NCI-H1436 treated with DMSO at 0.1 percent for 48 hours (cell line): ENCODE measurements around the gene CRABP2.

ENCODE experiments used
- DNase-seq: peaks from one replicate; lab custom pipeline; 2025; lab: John Stamatoyannopoulos, UW

Gene CRABP2

GRCh38 chr1:156742017-156742416 is 36.6 kb upstream of the CRABP2 start:
- DNase-seq: no peak

GRCh38 chr1:156741481-156741983 is 36.1 kb upstream of the CRABP2 start:
- DNase-seq: no peak

DNA sequence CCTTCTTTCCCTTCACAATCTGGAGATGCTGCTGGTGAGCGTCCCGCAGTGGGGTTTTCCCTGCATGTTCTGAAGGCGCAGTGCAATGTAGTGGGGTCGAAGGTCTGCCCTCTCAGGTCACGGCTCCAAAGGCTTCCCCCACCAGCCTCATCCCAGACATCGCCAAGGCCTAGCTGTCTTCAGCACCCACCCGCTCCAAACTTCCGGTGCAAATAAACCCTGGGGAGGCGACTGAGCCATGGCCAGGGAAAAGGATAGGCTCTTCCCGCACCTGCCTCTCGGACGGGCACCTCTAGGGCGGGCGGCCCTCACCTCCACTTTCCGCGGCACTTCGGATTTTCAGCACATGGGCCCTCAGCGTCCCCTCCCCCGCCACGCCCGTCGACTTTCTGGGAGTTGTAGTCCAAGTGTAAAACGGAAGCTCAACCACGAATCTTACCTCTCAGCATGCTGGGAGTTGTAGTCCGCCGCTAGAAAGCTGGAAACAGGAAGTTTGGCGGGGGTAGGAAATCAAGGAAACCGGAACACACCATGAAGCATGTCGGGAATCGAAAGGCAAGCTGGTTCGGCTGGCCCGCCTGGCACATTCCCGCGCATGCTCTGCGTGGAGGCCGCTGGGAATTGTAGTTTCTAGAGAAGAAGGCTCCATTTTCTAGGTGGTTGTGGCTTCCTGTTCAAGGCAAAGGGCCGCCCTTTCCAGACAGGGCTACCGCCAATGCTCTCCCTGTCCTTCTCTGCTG is 35.5 kb upstream of the CRABP2 start, which contains the start of gene MRPL24:
Gene MRPL24, minus strand, starts transcription at position 348 of the 740 bp plus-strand sequence. CDS start 2,384 bp downstream, outside the sequence.
- DNase-seq: peak; percentile 97

GRCh38 chr1:156740237-156740740 is 34.9 kb upstream of the CRABP2 start:
- no peak for DNase-seq

GRCh38 chr1:156738916-156739315 is 33.5 kb upstream of the CRABP2 start:
- no peak for DNase-seq

DNA sequence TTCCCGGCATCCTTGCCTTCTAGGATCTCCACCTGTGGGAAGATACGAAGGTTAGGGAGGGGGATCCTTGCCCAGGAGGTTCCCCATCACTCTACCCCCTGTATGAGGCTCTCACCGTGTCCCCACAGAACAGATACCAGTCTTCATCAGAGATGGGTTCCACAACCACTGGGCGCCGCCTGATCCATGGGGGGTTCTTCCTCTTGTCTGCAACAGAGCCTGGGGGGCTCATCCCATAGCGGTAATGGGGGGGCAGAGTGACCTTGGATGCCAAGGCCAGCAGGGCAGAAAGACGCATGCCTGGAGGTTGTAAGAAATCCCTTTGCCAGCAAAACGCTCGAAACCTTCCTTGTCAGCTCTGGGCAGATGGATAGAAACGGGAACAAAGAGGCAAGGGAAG is 33.0 kb upstream of the CRABP2 start:
- no peak for DNase-seq

- DNase-seq: no peak
Measured at GRCh38 chr1:156733989-156734584, 28.7 kb upstream of the CRABP2 start.

DNA sequence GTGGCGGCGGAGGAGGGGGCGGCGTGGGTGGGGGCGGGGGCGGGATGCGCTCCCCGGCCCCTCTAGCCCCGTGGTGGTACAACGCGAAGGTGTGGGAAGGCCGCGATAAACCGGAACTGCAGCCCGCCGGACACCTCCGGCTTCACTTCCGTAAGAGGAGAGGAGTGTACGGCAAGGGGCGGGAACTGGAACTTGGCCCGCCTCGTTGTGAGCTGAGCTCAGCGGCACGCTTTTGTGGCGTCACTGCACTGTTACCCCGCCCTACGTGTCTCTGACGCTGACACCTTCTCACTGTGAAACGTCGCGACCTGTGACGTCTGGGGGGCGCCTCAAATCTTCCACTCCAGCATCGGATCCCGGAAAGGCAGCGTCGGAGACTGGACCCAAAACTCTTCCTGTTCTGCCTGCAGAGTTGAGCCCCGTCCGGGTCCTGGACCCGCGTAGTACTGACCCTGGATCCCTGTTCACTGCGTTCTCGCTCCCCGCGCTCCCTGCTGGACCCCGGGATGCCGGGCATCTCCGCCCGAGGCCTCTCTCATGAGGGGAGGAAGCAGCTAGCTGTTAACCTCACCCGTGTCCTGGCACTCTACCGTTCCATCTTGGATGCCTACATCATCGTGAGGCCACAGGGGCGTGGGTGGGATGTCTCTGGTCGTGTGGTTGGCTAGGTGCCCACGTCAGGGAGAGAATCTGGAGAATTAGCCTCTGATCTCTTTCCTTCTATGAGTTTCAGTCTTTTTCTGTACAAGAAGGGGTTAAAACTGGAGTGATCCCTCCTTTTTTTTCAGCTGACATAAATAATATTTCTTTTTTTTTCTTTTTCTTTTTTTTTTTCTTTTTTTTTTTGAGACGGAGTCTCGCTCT is 23.4 kb upstream of the CRABP2 start, which contains the start of gene ISG20L2:
Gene ISG20L2, minus strand, starts transcription at position 168 of the 864 bp plus-strand sequence. CDS start 1,114 bp downstream, outside the sequence.
- DNase-seq: peak; percentile 90

DNA sequence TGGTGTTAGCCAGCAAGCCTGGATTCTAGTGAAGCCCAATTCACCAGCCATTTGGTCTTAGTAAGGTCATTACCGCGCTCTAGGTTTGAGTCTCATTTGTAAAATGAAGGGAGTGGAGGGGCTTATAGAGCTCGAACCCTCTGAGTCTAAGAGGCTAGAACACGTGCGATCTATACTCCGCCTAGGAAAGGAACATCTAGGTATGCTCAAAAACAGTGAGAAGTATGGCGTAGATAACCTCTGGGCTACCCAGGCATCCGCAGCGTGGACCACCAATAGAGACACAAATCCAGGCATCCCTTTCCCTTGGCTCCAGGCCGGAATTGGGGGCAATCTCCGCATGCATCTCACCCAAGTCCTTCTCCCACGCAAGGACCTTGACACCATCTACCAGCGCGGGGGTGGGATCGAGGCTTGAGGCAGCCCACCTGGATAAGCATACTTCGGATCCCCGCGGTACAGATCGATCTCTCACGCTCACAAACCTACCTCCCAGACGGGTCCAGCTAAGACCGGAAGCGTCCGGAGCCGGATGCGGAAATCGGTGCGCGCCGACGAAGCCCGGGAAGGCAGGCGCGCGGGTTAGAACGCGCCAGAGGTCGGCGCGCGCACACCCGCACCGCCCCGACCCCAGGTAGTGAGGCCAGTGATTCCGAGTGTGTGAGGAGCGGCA is 22.7 kb upstream of the CRABP2 start, which contains the start of gene METTL25B:
Gene METTL25B, plus strand, starts transcription at position 544 of the 673 bp plus-strand sequence. CDS start 636 bp downstream, outside the sequence.
- no peak for DNase-seq

GRCh38 chr1:156727492-156727891 is 22.1 kb upstream of the CRABP2 start:
- DNase-seq: no peak

DNA sequence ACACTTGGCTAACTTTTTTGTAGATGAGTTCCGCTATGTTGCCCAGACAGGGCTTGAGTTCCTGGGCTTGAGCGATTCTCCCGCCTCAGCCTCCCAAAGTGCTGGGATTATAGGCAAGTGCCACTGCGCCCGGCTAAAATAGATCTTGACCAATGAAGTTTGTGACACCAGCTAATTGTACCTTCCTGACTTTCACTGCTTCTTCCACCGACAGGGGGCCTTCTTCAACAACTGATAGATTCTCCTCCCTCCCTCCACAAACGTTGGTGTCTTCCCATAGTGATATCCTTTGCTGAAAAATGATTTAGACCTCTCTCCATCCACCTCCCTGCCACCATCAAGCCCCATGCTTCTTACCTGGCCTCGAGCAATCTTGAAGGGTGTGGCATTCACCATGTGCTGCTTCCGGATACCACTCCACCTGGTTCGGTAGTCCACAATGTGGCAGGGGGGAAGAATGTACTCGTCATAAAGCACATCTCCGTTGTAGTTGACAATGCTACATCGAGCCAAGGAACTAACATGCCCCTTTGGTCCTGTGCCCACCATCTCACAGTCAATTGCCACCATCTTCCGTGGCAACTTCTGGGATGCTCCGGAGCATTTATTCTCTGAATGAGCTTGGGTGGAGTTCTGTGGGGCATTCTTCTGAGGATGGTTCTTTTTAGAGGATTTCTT is 21.3 kb upstream of the CRABP2 start:
- no peak for DNase-seq

GRCh38 chr1:156725683-156726280 is 20.4 kb upstream of the CRABP2 start:
- DNase-seq: no peak

DNA sequence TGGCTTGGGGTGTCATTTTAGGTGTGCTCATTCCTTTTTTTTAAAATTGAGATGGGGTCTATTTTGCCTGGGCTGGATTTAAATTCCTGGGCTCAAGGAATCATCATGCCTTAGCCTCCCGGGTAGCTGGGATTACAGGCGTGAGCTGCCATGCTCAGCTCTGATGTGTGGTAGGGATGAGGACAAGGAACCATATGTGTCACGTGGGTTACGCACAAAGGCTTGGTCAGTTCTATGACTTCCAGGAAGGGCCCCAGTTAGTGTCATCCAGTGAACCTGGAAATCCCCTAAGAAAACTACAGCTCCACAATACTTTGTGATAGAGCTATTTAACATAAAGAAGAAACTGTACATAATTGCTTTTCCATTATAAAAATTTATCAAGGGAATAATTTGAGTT is 16.2 kb upstream of the CRABP2 start:
- no peak for DNase-seq

GRCh38 chr1:156721131-156721530 is 15.7 kb upstream of the CRABP2 start:
- no peak for DNase-seq

GRCh38 chr1:156717351-156717750 is 12.0 kb upstream of the CRABP2 start:
- no peak for DNase-seq

DNA sequence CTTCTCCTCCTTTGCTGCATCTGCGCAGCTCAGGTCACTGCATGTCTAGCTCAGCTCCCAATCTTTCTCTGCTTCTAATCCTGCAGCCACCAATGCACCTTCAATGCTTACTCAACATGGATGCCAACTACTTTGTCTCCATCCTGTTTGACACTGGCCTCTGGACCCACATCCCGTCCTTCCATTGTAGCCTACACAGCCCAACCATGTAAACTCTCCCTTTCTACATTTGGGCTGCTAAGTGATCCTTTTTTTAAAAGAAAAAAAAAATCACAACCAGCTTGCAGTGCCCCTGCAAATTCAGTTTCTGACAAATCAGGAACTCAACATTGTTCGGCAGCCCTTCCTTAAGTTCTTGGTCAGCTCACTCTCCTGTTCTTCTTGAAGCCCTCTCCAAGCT is 9.4 kb upstream of the CRABP2 start:
- no peak for DNase-seq

DNA sequence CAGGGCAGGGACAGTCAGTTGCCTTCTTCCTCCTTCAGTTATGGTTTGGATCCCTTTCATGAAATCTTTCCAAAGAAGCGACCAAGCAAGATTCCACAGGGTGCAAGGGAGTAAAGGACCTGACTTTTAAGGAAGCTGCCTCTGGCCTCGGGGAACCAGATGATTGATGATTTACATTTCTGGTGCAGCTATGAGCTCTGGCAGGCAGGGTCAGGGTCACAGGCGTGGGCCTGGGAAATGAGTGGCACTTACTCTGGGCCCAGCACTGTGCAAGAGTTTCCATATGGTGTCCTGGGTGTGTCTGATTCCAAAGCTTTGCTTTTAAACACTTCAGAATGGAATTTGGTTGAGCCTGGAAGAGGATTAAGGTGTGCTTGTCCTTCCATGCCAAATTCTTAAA is 7.2 kb upstream of the CRABP2 start:
- DNase-seq: no peak

DNA sequence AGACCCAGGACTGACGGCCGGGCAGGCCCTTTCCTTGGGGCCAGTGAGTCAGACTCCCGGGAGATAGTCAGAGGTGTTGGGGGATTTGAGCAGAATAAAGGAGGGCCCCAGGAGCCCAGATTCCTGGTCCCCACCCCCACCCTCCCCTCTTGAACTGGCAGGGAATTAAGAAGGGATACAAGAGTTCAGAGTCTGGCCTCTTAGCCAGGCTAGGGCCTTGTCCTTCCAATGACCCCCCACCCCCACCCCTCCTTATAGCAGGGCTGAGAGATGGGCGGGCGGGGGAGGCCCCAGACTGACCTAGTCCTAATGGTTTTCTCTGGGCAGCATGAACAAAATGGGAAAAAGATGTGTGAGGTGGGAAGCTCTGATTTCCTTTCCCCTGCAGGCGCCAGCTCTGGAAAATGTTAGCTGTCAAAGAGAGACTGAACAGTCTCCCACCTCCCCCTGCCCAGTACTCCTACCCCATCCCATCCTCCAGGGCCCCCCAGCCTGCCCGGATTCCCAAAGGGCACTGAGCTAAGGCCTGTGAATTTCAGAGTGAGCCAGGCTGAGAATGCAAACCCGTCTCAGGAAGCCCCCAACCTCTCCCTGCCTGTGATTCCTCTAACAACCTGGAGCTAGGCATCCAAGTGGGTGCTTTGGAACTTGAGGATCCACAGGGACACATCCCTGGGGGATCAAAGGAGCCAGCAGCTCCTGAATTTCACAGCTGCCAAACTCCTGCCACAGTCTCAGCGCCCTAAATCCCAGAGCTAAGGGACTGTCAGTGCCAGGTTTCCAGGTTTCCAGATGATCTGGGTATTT is 5.8 kb upstream of the CRABP2 start:
- no peak for DNase-seq

DNA sequence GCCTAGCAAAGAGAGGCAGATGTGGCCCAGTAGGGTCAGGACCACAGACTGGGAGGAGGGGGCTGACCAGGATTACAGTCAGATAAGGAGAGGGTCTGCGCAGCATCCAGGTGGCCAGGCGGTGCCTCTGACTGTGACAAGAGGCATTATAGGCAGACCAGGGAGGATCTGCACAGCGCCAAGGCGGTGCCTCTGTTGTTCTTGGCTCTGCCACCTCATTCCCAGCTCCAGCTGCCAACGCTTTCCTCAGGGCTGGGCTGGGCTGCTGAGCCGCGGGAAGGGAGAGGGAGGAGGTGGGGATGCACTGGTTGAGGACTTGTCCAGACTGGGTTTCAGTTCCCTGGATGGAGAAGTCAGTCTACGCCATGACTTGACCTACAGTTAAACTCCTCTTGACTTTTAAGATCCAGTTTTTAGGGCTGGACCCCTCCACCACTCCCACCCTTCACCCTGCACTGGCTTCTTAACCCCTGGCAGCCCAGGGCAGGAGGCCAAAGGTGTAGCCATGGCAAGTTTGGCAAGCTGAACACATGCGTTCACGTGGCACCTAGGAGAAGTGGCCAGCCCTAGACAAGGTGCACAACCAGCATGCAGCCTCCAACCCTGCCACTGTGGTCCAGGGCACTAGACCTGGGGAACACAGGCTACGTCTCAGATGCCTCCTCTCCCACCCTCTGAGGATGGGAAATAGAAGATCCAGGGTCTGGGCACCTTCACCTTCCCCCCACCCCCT is 4.5 kb upstream of the CRABP2 start:
- DNase-seq: no peak
